Smooth muscle cell (in vitro differentiated cells): ENCODE measurements around the gene SESN2. TPM values are rescaled to one million over a fixed set of nuclear protein-coding genes. Genes with fewer than 3 reads are reported as not detected.
A peak's percentile ranks its signal among the peaks of the same experiment; 100 is the strongest.

Experiments
- DNase-seq: peaks from one replicate; lab custom pipeline; 2025; ENCODE audit not compliant: unreplicated experiment; lab: John Stamatoyannopoulos, UW
- H2AFZ ChIP-seq: fragments of 200-600 bp; sonication (generic); 2 replicates; pipeline ENCODE4 v1.6.0; 2016; ENCODE audit warnings: antibody characterized with exemption, low read depth, mild to moderate bottlenecking
- H3F3A ChIP-seq: fragments of 200-600 bp; sonication (generic); 2 replicates; pipeline ENCODE4 v1.6.0; 2017; ENCODE audit warnings: antibody characterized with exemption, low read depth
- H3K27ac ChIP-seq: fragments of 200-600 bp; sonication (generic); 2 replicates; pipeline ENCODE4 v1.5.1; 2016; ENCODE audit warnings: low read depth, mild to moderate bottlenecking
- H3K27me3 ChIP-seq: fragments of 200-600 bp; sonication (generic); 2 replicates; pipeline ENCODE4 v1.6.1; 2016; ENCODE audit warnings: low read depth, mild to moderate bottlenecking
- H3K36me3 ChIP-seq: fragments of 200-600 bp; sonication (generic); 2 replicates; pipeline ENCODE4 v1.5.1; 2016; ENCODE audit warnings: low read depth
- H3K4me1 ChIP-seq: fragments of 200-600 bp; sonication (generic); 2 replicates; pipeline ENCODE4 v1.5.1; 2016; ENCODE audit warnings: low read depth
- H3K4me2 ChIP-seq: fragments of 200-600 bp; sonication (generic); 2 replicates; pipeline ENCODE4 v1.6.0; 2016; ENCODE audit warnings: mild to moderate bottlenecking
- H3K4me3 ChIP-seq: fragments of 200-600 bp; sonication (generic); 2 replicates; pipeline ENCODE4 v1.5.1; 2016; ENCODE audit warnings: mild to moderate bottlenecking
- H3K79me2 ChIP-seq: fragments of 200-600 bp; sonication (generic); 2 replicates; pipeline ENCODE4 v1.6.0; 2016; ENCODE audit warnings: low read depth, mild to moderate bottlenecking
- H3K9ac ChIP-seq: fragments of 200-600 bp; sonication (generic); 2 replicates; pipeline ENCODE4 v1.6.0; 2016; ENCODE audit warnings: low read depth
- H3K9me3 ChIP-seq: fragments of 200-600 bp; sonication (generic); replicated peaks from 2 replicates; pipeline ENCODE4 v1.5.1; 2016; ENCODE audit warnings: low read depth
- H4K20me1 ChIP-seq: fragments of 200-600 bp; sonication (generic); 2 replicates; pipeline ENCODE4 v1.6.0; 2016; ENCODE audit warnings: low read depth
- WGBS: methylation state at CpG from one replicate; pipeline ENCODE4 v1.1.7; 2016; ENCODE audit warnings: low lambda C conversion rate; 5-methylcytosine and 5-hydroxymethylcytosine counted together
- polyA plus RNA-seq: library from polyadenylated mRNA; unstranded; fragments of >200 nt; fragmentation: Nextera tagmentation; extraction: Ambion mirVana; gene quantifications from 2 replicates; pipeline ENCODE4 v1.2.1, GENCODE V29; 2016
- total RNA-seq: library from RNA; depleted of rRNA; stranded (reverse); fragments of >200 nt; gene quantifications from 2 replicates; pipeline ENCODE4 v1.2.3, GENCODE V29; 2014
- TF ChIP-seq, protein P1 (sequence below): fragments of 200-600 bp; sonication (generic); IDR thresholded peaks from 2 replicates; pipeline ENCODE4 v1.5.1; 2017; ENCODE audit warnings: borderline replicate concordance, mild to moderate bottlenecking, antibody characterized with exemption; ENCODE audit not compliant: insufficient read depth, poor library complexity, severe bottlenecking

Gene SESN2
- total and polyA plus RNA-seq, 2 experiments from 2014 or later = 30.8 to 42.8 TPM

DNA sequence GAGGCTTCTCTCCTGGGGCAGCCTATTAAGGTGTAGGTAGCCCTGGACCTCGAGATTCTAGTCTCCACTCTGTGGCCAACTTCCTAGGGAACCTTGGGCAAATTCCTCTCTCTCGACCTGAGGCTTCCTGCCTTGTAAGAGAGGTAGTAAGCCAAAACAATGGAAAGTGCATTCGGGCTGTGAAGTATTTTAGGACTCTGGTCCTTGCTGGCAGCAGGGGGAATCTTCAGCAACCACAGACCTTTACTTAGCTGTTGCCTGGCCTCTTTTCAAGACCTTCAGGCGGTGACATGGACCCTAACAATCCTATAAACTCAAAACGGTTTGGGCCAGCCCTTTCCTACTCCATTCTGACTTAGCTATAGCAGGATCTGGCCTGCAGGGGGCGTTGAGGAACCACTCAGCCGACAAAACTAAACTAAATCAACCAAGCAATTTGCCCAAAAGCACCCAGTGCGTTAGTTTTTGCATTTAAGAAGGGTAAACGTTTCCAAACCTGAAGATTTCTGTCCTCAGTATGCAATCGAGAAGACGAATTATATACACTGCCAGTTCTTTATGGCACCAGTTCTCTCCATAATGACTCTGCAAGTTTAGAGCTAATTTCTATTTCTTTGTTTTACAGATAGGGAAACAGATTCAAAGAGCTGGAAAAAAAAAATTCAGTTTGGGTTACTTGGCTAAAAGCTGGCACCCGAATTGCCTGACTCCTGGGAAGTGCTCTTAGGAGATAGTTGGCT, 10.9 kb upstream of the SESN2 start:
- peaks cover 8% of the 10 kb centered on the region for H3F3A ChIP-seq
- peak overlapping the region; percentile 10 for H3K9ac ChIP-seq
- H3K4me3 ChIP-seq = peak overlapping the region; percentile 31

DNA sequence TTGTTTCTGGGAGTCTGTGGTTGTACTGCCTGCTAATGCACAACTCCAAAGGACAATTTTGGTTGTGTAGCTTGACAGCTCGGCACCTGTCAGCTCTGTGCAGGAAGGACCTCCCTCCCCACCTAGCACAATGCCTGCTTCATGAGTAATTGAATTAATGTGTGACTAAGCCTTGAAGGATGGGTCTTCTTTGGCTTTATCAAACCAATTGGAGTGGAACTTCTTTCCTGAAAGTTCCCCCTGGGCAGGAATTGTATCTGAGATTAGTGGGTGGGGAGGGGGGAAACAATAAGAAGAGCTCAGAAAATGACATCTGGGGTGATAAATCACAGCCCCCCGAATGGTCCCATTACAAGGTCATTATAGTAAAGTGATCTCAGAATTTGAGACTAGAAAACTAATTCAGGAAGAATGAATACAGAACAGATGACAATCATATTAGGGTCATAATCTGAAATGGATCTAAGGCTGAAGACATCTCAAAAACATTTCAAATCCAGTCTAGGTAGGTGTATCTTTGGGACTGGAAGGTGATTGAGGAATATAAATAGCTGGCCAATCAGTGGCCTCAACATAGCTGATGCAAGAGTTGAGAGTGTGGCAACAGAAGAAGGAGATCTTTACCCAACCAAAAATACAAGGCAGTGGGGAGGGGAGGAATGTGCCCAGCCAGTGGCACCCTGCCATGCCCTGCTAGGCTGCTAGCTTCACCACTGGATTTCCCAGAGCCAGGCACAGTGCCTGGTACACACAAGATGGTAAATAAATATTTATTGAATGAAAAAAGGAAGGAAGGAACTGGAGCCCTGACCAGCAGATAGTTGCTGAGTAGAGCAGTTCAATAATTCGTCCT, 10.1 kb upstream of the SESN2 start:
- Histone ChIP-seq H3K27ac (peak overlapping the region; percentile 80), H3K36me3 (no peaks in the 10 kb centered on the region), H3K4me1 (peaks cover 19% of the 10 kb centered on the region), H3K4me3 (peak overlapping the region; percentile 31), H3K4me2 (peak overlapping the region; percentile 75), H3K79me2 (no peaks in the 10 kb centered on the region), H3K27me3 (no peaks in the 10 kb centered on the region), H3K9me3 (no peaks in the 10 kb centered on the region), H3F3A (peaks cover 8% of the 10 kb centered on the region), H3K9ac (peak overlapping the region; percentile 10), H4K20me1 (no peaks in the 10 kb centered on the region), H2AFZ (peak overlapping the region; percentile 51)
- 56% methylated on average over 3 of the region's 3 CpGs for WGBS
- TF ChIP-seq, protein P1, sequence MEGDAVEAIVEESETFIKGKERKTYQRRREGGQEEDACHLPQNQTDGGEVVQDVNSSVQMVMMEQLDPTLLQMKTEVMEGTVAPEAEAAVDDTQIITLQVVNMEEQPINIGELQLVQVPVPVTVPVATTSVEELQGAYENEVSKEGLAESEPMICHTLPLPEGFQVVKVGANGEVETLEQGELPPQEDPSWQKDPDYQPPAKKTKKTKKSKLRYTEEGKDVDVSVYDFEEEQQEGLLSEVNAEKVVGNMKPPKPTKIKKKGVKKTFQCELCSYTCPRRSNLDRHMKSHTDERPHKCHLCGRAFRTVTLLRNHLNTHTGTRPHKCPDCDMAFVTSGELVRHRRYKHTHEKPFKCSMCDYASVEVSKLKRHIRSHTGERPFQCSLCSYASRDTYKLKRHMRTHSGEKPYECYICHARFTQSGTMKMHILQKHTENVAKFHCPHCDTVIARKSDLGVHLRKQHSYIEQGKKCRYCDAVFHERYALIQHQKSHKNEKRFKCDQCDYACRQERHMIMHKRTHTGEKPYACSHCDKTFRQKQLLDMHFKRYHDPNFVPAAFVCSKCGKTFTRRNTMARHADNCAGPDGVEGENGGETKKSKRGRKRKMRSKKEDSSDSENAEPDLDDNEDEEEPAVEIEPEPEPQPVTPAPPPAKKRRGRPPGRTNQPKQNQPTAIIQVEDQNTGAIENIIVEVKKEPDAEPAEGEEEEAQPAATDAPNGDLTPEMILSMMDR = no peak
- DNase-seq = no peak

More for the DNA sequence above, 10.9 kb upstream of the SESN2 start:
- DNase-seq = peak; percentile 48
- H3K4me2 ChIP-seq = peak overlapping the region; percentile 75
- no peaks in the 10 kb centered on the region for H3K36me3 ChIP-seq
- peak overlapping the region; percentile 80 for H3K27ac ChIP-seq
- WGBS = 9% methylated on average over 12 of the region's 12 CpGs
- no peaks in the 10 kb centered on the region for H3K27me3 ChIP-seq
- no peaks in the 10 kb centered on the region for H4K20me1 ChIP-seq
- TF ChIP-seq, protein P1 = peak; percentile 88
- H2AFZ ChIP-seq = peak overlapping the region; percentile 51
- H3K79me2 ChIP-seq = no peaks in the 10 kb centered on the region
- H3K4me1 ChIP-seq = peaks cover 19% of the 10 kb centered on the region
- H3K9me3 ChIP-seq = no peaks in the 10 kb centered on the region

DNA sequence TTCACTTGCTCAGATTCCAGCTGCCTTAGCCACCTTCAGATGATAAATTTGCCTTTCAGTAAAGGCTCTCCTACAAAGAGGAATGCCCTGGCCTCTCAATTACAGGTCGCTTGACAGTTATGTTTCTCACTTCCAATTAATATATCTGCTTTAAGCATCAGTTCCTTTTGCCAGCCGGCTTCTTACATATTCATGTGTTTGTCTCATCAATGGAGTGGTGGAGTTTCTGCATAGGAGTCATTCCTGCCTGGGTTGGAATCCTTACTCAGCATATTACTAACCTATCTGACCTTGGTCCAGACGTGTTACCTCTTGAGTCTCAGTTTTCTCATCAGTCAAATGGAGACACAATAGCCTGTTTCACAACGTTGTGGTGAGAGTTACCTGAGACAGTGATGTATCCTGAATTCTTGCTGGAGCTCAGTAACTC, 9.4 kb upstream of the SESN2 start:
- WGBS = 60% methylated on average over 4 of the region's 4 CpGs
- Histone ChIP-seq H3K79me2 (no peaks in the 10 kb centered on the region), H3K9me3 (no peaks in the 10 kb centered on the region), H3K27ac (peak overlapping the region; percentile 80), H3K4me3 (no peak overlapping the region), H3K4me2 (no peak overlapping the region), H3F3A (peaks cover 8% of the 10 kb centered on the region), H4K20me1 (no peaks in the 10 kb centered on the region), H3K27me3 (no peaks in the 10 kb centered on the region), H2AFZ (no peak overlapping the region), H3K4me1 (peaks cover 19% of the 10 kb centered on the region), H3K36me3 (no peaks in the 10 kb centered on the region), H3K9ac (peak overlapping the region; percentile 10)
- no peak for DNase-seq
- TF ChIP-seq, protein P1 = no peak
